ENCODE results near the gene DEFB113. TPM values are rescaled to one million over a fixed set of nuclear protein-coding genes. Genes with fewer than 3 reads are reported as not detected.
"Not testable (repeated sequence)": the region's sequence is repeated elsewhere in the genome, so short reads cannot be mapped to it uniquely, and the experiment has no call there.

Gene DEFB113
- total and polyA plus RNA-seq, 8 donors = not detected

- no peaks in the 10 kb centered on the region for H3K27me3 ChIP-seq
- H3K36me3 ChIP-seq = no peaks in the 10 kb centered on the region
- ATAC-seq (no peak), FAIRE-seq (no peak), DNase-seq (no peak)
- no peaks in the 10 kb centered on the region for H3K4me1 ChIP-seq
- H3K27ac ChIP-seq = no peak overlapping the region
- TF ChIP-seq CTCF (IDR thresholded peaks at IDR 0.05) = no peak
- no peak overlapping the region for H3K4me3 ChIP-seq
- intact Hi-C loops (cut with DNase I) = no loop called here
- H3K9me3 ChIP-seq = no peaks in the 10 kb centered on the region
These were observed 13.6 kb downstream of the DEFB113 start for GRCh38 chr6:49955847-49956246.

- H3K4me1 ChIP-seq = no peaks in the 10 kb centered on the region
- WGBS, 2 donors = 47 to 53% methylated on average over 2 of the region's 2 CpGs
- no peaks in the 10 kb centered on the region for H3K9me3 ChIP-seq
- H3K27ac ChIP-seq = no peak overlapping the region
- no peaks in the 10 kb centered on the region for H3K27me3 ChIP-seq
- no peak for TF ChIP-seq CTCF (IDR thresholded peaks at IDR 0.05)
- intact Hi-C loops (cut with DNase I) = no loop called here
- H3K36me3 ChIP-seq = no peaks in the 10 kb centered on the region
- DNase-seq (no peak), ATAC-seq (no peak), FAIRE-seq (no peak)
- no peak overlapping the region for H3K4me3 ChIP-seq
These were observed 17.5 kb downstream of the DEFB113 start for GRCh38 chr6:49951926-49952325.

GRCh38 chr6:49950415-49950751 lies 19.0 kb downstream of the DEFB113 start:
- no peak for ATAC-seq
- Histone ChIP-seq H3K9me3 (no peaks in the 10 kb centered on the region), H3K27ac (no peak overlapping the region), H3K4me3 (no peak overlapping the region), H3K27me3 (no peaks in the 10 kb centered on the region), H3K36me3 (no peaks in the 10 kb centered on the region), H3K4me1 (no peaks in the 10 kb centered on the region)
- DNase-seq = no peak
- no peak for FAIRE-seq
- intact Hi-C loops (cut with DNase I) = no loop called here
- TF ChIP-seq CTCF (IDR thresholded peaks at IDR 0.05) = no peak
- 87 to 94% methylated on average over 2 of the region's 2 CpGs for WGBS, 2 donors

- Histone ChIP-seq H3K27me3 (no peaks in the 10 kb centered on the region), H3K4me3 (no peak overlapping the region), H3K9me3 (no peaks in the 10 kb centered on the region), H3K4me1 (no peaks in the 10 kb centered on the region), H3K36me3 (no peaks in the 10 kb centered on the region), H3K27ac (no peak overlapping the region)
- DNase-seq = no peak
- TF ChIP-seq CTCF (IDR thresholded peaks at IDR 0.05) = no peak
- ATAC-seq = no peak
- 63 to 78% methylated on average over 4 of the region's 4 CpGs for WGBS, 2 donors
- intact Hi-C loops (cut with DNase I) = no loop called here
- no peak for FAIRE-seq
These were observed 20.4 kb downstream of the DEFB113 start for GRCh38 chr6:49949062-49949461.

GRCh38 chr6:49946835-49947234 lies 22.6 kb downstream of the DEFB113 start:
- H3K9me3 ChIP-seq = no peaks in the 10 kb centered on the region
- ATAC-seq = no peak
- H3K36me3 ChIP-seq = no peaks in the 10 kb centered on the region
- DNase-seq = no peak
- H3K4me3 ChIP-seq = no peak overlapping the region
- no peak for TF ChIP-seq CTCF (IDR thresholded peaks at IDR 0.05)
- WGBS, 2 donors = 65 to 70% methylated on average over 2 of the region's 2 CpGs
- intact Hi-C loops (cut with DNase I) = no loop called here
- no peaks in the 10 kb centered on the region for H3K27me3 ChIP-seq
- H3K4me1 ChIP-seq = no peaks in the 10 kb centered on the region
- FAIRE-seq = no peak
- no peak overlapping the region for H3K27ac ChIP-seq

- intact Hi-C loops (cut with DNase I); H3K36me3 ChIP-seq; DNase-seq; FAIRE-seq; H3K27me3 ChIP-seq; H3K9me3 ChIP-seq; H3K4me1 ChIP-seq; H3K27ac ChIP-seq; H3K4me3 ChIP-seq; ATAC-seq: not testable (repeated sequence)
- WGBS, 2 donors = 65 to 83% methylated on average over 3 of the region's 3 CpGs
These were observed 25.4 kb downstream of the DEFB113 start for GRCh38 chr6:49944068-49944467.

All from pancreas (tissue), 10 donors.